Astrocyte (in vitro differentiated cells and primary cell): ENCODE results near the gene SMIM21.

Experiments used
- EZH2 ChIP-seq: IDR thresholded peaks from 2 replicates; pipeline ENCODE4 v1.6.1; 2012; ENCODE audit warnings: mild to moderate bottlenecking, low read length, inconsistent platforms; ENCODE audit not compliant: insufficient read depth
- TF ChIP-seq, protein P1 (sequence below): IDR thresholded peaks from 2 replicates; pipeline ENCODE4 v1.5.1; 2011; ENCODE audit warnings: low read depth, mild to moderate bottlenecking, inconsistent platforms, low read length, moderate library complexity; ENCODE audit not compliant: insufficient read depth

DNA sequence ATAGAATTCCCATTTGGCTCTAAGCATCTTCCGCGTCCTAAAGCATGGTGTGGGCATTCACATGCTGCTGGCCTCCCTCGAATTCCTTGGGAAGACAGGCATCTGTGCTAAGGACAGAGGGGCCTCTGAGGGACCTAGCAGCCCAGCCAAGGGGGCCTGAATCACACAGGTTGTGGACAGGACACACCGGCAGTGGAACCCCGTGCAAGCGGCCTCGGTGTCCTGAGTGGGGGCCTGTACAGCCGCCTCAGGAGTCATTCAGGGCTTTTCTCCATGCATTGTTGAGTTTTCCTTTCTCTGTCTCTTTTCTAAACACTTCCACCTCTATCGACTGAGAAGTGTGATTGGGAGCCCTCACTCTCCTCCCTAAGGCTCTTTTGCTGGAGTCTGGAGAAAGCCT is 44.3 kb upstream of the SMIM21 start:
- TF ChIP-seq, protein P1, sequence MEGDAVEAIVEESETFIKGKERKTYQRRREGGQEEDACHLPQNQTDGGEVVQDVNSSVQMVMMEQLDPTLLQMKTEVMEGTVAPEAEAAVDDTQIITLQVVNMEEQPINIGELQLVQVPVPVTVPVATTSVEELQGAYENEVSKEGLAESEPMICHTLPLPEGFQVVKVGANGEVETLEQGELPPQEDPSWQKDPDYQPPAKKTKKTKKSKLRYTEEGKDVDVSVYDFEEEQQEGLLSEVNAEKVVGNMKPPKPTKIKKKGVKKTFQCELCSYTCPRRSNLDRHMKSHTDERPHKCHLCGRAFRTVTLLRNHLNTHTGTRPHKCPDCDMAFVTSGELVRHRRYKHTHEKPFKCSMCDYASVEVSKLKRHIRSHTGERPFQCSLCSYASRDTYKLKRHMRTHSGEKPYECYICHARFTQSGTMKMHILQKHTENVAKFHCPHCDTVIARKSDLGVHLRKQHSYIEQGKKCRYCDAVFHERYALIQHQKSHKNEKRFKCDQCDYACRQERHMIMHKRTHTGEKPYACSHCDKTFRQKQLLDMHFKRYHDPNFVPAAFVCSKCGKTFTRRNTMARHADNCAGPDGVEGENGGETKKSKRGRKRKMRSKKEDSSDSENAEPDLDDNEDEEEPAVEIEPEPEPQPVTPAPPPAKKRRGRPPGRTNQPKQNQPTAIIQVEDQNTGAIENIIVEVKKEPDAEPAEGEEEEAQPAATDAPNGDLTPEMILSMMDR: no peak
- no peak for TF ChIP-seq EZH2
